Measurements from ENCODE around the gene TIMM50. TPM values are rescaled to one million over a fixed set of nuclear protein-coding genes. Genes with fewer than 3 reads are reported as not detected.

Gene TIMM50
- total and polyA plus RNA-seq, 2 of the 13 experiments (the other 11 are each of a cell fraction or from before 2014, with no cell fraction given) = 91.1 to 92.5 TPM

DNA sequence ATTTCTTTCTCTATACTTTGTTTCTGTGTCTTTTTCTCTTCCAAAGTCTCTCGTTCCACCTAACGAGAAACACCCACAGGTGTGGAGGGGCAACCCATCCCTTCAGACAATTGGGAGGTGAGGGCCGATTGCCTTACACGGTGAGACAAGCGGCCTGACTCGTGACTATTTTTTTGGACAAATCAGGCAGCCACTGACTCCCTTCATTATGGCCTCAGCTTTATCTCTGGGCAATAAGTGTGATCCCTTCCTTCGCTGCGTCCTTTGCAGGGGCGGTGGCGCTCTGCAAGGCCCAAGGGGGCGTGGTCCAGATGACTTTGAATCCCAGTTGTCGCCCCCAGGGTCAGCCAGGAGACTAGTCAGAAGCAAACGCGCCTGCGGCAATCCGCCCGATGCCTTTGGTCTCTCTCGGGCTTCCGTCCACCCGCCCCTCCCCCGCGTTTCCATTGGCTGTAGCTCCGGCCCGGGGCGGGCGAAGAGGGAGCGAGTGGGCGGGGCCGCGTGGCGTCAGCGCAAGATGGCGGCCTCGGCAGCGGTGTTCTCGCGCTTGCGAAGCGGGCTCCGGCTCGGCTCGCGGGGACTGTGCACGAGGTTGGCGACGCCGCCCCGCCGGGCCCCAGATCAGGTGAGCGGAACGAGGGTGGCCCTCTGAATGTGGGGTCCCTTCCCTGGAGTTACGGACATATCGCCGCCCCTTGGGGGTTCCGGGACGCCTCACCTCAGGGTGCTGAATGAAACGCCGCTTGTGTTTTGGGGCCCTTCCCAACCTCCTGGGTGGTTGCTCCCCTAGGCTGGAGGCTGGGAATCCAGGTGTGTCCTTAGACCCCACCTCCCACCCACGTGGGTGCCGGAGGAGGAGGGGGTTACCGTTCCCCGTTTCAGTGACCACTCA lies at the start of gene TIMM50 (continued):
- TF ChIP-seq ETV6 (CRISPR knock-in tag; conservative IDR thresholded peaks at IDR 0.05) (no peak), ZMYM4 (CRISPR knock-in tag; IDR thresholded peaks at IDR 0.05) (peak; percentile 93), TBX2 (CRISPR knock-in tag; IDR thresholded peaks at IDR 0.05; ENCODE audit: borderline replicate concordance) (peak; percentile 79), ZNF850 (CRISPR knock-in tag; conservative IDR thresholded peaks at IDR 0.05) (no peak), LCORL (IDR thresholded peaks at IDR 0.05) (no peak), LCORL (CRISPR knock-in tag; IDR thresholded peaks at IDR 0.05) (peak; percentile 84), PHF20 (CRISPR knock-in tag; IDR thresholded peaks at IDR 0.05) (peak; percentile 94), ZNF235 (CRISPR knock-in tag; IDR thresholded peaks at IDR 0.05; ENCODE audit: borderline replicate concordance) (no peak), ZNF781 (CRISPR knock-in tag; IDR thresholded peaks at IDR 0.05; ENCODE audit: borderline replicate concordance, not compliant biosample characterization) (no peak), ZNF331 (CRISPR knock-in tag; IDR thresholded peaks at IDR 0.05) (peak; percentile 78; the same call in 1 of the 2 replicates), DZIP1 (CRISPR knock-in tag; IDR thresholded peaks at IDR 0.05) (0 out of 2 replicates have a peak, but pooled peaks have one; percentile 49), CBX5 (CRISPR knock-in tag; IDR thresholded peaks at IDR 0.05; ENCODE audit: borderline replicate concordance) (peak; percentile 41; the same call in 1 of the 2 replicates), NCOA2 (CRISPR knock-in tag; IDR thresholded peaks at IDR 0.05) (no peak), THRA (CRISPR knock-in tag; IDR thresholded peaks at IDR 0.05; ENCODE audit: borderline replicate concordance) (peak; percentile 59), ZNF337 (CRISPR knock-in tag; IDR thresholded peaks at IDR 0.05; ENCODE audit: borderline replicate concordance, low read depth) (no peak), ZC3H13 (CRISPR knock-in tag; IDR thresholded peaks at IDR 0.05) (0 out of 2 replicates have a peak, but pooled peaks have one; percentile 39), ZGPAT (CRISPR knock-in tag; IDR thresholded peaks at IDR 0.05) (peak; percentile 95), ZNF567 (CRISPR knock-in tag; IDR thresholded peaks at IDR 0.05; ENCODE audit: borderline replicate concordance) (peak; percentile 38; the same call in 1 of the 2 replicates), ZNF343 (CRISPR knock-in tag; IDR thresholded peaks at IDR 0.05) (no peak), ELF1 (CRISPR knock-in tag; IDR thresholded peaks at IDR 0.05) (no peak; the same call in none of the 2 replicates), IRF2 (CRISPR knock-in tag; IDR thresholded peaks at IDR 0.05) (peak; percentile 90), ZNF501 (CRISPR knock-in tag; IDR thresholded peaks at IDR 0.05) (peak; percentile 91; the same call in 1 of the 2 replicates)
- TF ChIP-seq, protein P1, sequence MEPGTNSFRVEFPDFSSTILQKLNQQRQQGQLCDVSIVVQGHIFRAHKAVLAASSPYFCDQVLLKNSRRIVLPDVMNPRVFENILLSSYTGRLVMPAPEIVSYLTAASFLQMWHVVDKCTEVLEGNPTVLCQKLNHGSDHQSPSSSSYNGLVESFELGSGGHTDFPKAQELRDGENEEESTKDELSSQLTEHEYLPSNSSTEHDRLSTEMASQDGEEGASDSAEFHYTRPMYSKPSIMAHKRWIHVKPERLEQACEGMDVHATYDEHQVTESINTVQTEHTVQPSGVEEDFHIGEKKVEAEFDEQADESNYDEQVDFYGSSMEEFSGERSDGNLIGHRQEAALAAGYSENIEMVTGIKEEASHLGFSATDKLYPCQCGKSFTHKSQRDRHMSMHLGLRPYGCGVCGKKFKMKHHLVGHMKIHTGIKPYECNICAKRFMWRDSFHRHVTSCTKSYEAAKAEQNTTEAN (CRISPR knock-in tag; conservative IDR thresholded peaks at IDR 0.05) = no peak

Data from HepG2 (cell line).